GM12801 (cell line): Measurements from ENCODE around the gene DNAJC27.

Experiments
- TF ChIP-seq, protein P1 (sequence below): IDR thresholded peaks from one replicate; pipeline ENCODE4 v1.5.1; 2011; ENCODE audit warnings: control low read depth; ENCODE audit not compliant: insufficient read length; ENCODE audit errors: extremely low read depth

Gene DNAJC27

GRCh38 chr2:24932715-24933114 is 39.0 kb downstream of the DNAJC27 start:
- TF ChIP-seq, protein P1, sequence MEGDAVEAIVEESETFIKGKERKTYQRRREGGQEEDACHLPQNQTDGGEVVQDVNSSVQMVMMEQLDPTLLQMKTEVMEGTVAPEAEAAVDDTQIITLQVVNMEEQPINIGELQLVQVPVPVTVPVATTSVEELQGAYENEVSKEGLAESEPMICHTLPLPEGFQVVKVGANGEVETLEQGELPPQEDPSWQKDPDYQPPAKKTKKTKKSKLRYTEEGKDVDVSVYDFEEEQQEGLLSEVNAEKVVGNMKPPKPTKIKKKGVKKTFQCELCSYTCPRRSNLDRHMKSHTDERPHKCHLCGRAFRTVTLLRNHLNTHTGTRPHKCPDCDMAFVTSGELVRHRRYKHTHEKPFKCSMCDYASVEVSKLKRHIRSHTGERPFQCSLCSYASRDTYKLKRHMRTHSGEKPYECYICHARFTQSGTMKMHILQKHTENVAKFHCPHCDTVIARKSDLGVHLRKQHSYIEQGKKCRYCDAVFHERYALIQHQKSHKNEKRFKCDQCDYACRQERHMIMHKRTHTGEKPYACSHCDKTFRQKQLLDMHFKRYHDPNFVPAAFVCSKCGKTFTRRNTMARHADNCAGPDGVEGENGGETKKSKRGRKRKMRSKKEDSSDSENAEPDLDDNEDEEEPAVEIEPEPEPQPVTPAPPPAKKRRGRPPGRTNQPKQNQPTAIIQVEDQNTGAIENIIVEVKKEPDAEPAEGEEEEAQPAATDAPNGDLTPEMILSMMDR, result no peak

GRCh38 chr2:24930768-24931167 is 41.0 kb downstream of the DNAJC27 start:
- TF ChIP-seq, protein P1, result no peak

DNA sequence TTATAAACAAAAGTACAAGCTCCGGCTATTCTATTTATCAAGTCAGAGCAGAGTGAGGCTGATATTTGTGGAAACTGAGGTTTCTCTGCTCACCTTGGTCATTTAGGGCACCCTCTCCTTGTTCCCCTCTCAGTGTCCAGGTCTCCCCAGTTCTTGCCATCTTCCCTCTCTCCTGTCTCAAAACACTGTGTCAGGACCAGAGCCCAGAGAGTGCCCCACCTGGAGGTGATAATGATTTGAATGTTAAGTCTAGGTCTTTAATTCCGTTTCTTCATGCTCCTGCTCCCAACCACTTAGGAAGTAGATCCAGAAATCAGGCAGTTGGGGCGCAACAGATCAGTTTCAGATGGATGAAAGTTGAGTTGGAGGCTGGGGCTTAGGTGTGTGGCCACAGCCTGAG is 42.5 kb downstream of the DNAJC27 start:
- TF ChIP-seq, protein P1, result no peak

- TF ChIP-seq, protein P1, result no peak
These were observed 43.7 kb downstream of the DNAJC27 start for GRCh38 chr2:24928036-24928435.

- TF ChIP-seq, protein P1, result no peak
These were observed 45.0 kb downstream of the DNAJC27 start for GRCh38 chr2:24926602-24927252.

- TF ChIP-seq, protein P1, result no peak
These were observed 45.5 kb downstream of the DNAJC27 start for GRCh38 chr2:24926220-24926601.

GRCh38 chr2:24925815-24926214 is 45.9 kb downstream of the DNAJC27 start:
- TF ChIP-seq, protein P1, result no peak
